Right lobe of liver (tissue), 6 donors: ENCODE results near the gene RIC1. TPM values are rescaled to one million over a fixed set of nuclear protein-coding genes. Genes with fewer than 3 reads are reported as not detected.
"Not testable (repeated sequence)": the region's sequence is repeated elsewhere in the genome, so short reads cannot be mapped to it uniquely, and the experiment has no call there.

Source experiments
- ATAC-seq, 4 donors: fragments of 200-7000 bp; cut with Tn5 transposase; one replicate each; pipeline ENCODE4 v1.9.1; 2020; ENCODE audit warnings: mild to moderate bottlenecking in 4 of 4, moderate library complexity in 4 of 4
- DNase-seq, 3 donors: peaks; one replicate each; pipeline ENCODE4 v3.0.0-alpha.2; 2020
- H3K27ac ChIP-seq, 3 donors: fragments of 200-600 bp; one replicate each; pipeline ENCODE4 v1.8.0; 2022
- H3K27me3 ChIP-seq, 2 donors: fragments of 200-600 bp; one replicate each; pipeline ENCODE4 v1.8.0; 2022
- H3K36me3 ChIP-seq, 4 donors: fragments of 200-600 bp; sonication (generic) in 1 of 4; one replicate each; pipeline versions ENCODE4 v1.5.1 to v1.8.0; 2017 to 2022; ENCODE audit warnings: control low read depth in 1 of 4
- H3K4me1 ChIP-seq, 4 donors: fragments of 200-600 bp; sonication (generic) in 1 of 4; one replicate each; pipeline versions ENCODE4 v1.5.1 to v1.8.0; 2017 to 2022; ENCODE audit warnings: control low read depth in 1 of 4
- H3K4me3 ChIP-seq, 3 donors: fragments of 200-600 bp; one replicate each; pipeline ENCODE4 v1.8.0; 2022
- H3K9me3 ChIP-seq, 4 donors: fragments of 200-600 bp; sonication (generic) in 1 of 4; one replicate each; pipeline versions ENCODE4 v1.5.1 to v1.8.0; 2017 to 2022; ENCODE audit warnings: control low read depth in 1 of 4
- POLR2A ChIP-seq: fragments of 450-650 bp; IDR thresholded peaks from one replicate; pipeline ENCODE4 v1.6.1; 2017; ENCODE audit warnings: antibody characterized with exemption, mild to moderate bottlenecking
- WGBS: methylation state at CpG from one replicate; pipeline ENCODE4 v1.1.6; 2018; ENCODE audit warnings: low coverage, low lambda C conversion rate; ENCODE audit not compliant: insufficient coverage; ENCODE audit errors: missing lambda C conversion rate; 5-methylcytosine and 5-hydroxymethylcytosine counted together
- intact Hi-C, 2 donors: fragments of 100-400 bp; cut with DNase I; formaldehyde crosslinking; loops; one replicate each; pipeline versions ENCODE4 v1.11.2 to v1.14.1; 2022
- total RNA-seq, 6 experiments: library from RNA; depleted of rRNA in 2 of 6; stranded (reverse); fragments of >200 nt in 2 of 6; fragmentation: NEBNext Ultra II Directional in 3 of 6; extraction: Animal tissue kit (Norgen Biotek cat#: 25700) in 3 of 6; gene quantifications; one replicate each; pipeline versions ENCODE4 v1.1.0 to v1.2.4, GENCODE V29; 2016 to 2023
- TF ChIP-seq, protein P1 (sequence below), 4 donors: fragments of 200-600 bp in 3 of 4; fragments of 450-650 bp in 1 of 4; IDR thresholded peaks; one replicate each; pipeline versions ENCODE4 v1.5.1 to v1.8.0; 2016 to 2022; ENCODE audit warnings: antibody characterized with exemption in 4 of 4, mild to moderate bottlenecking in 2 of 4
- donor health status: DM: no; HTN: yes; CAD: no.
- donor health status: DM: no; HTN: no; CAD: no.
- donor health status: DM: no; HTN: no; CAD: no.
- donor health status: DM: no; HTN: yes; CAD: no.
- donor health status: DM: no; HTN: yes; CAD: no.

The RIC1 gene
- total RNA-seq, 6 experiments from 2014 or later: 9.7 to 18.4 (median 10.5) TPM

GRCh38 chr9:5718296-5719032, 89.6 kb downstream of the RIC1 start:
- H3K27me3 ChIP-seq: no peaks in the 10 kb centered on the region
- H3K4me1 ChIP-seq: peaks cover 0 to 2% (median 0%) of the 10 kb centered on the region in 4 donors
- intact Hi-C loops: no loop called here
- no peak for DNase-seq
- H3K27ac ChIP-seq: no peak overlapping the region
- no peak for ATAC-seq
- no peaks in the 10 kb centered on the region for H3K36me3 ChIP-seq
- no peak overlapping the region for H3K4me3 ChIP-seq
- TF ChIP-seq, protein P1, sequence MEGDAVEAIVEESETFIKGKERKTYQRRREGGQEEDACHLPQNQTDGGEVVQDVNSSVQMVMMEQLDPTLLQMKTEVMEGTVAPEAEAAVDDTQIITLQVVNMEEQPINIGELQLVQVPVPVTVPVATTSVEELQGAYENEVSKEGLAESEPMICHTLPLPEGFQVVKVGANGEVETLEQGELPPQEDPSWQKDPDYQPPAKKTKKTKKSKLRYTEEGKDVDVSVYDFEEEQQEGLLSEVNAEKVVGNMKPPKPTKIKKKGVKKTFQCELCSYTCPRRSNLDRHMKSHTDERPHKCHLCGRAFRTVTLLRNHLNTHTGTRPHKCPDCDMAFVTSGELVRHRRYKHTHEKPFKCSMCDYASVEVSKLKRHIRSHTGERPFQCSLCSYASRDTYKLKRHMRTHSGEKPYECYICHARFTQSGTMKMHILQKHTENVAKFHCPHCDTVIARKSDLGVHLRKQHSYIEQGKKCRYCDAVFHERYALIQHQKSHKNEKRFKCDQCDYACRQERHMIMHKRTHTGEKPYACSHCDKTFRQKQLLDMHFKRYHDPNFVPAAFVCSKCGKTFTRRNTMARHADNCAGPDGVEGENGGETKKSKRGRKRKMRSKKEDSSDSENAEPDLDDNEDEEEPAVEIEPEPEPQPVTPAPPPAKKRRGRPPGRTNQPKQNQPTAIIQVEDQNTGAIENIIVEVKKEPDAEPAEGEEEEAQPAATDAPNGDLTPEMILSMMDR (IDR thresholded peaks at IDR 0.05): no peak
- no peak for TF ChIP-seq POLR2A
- no peaks in the 10 kb centered on the region for H3K9me3 ChIP-seq

DNA sequence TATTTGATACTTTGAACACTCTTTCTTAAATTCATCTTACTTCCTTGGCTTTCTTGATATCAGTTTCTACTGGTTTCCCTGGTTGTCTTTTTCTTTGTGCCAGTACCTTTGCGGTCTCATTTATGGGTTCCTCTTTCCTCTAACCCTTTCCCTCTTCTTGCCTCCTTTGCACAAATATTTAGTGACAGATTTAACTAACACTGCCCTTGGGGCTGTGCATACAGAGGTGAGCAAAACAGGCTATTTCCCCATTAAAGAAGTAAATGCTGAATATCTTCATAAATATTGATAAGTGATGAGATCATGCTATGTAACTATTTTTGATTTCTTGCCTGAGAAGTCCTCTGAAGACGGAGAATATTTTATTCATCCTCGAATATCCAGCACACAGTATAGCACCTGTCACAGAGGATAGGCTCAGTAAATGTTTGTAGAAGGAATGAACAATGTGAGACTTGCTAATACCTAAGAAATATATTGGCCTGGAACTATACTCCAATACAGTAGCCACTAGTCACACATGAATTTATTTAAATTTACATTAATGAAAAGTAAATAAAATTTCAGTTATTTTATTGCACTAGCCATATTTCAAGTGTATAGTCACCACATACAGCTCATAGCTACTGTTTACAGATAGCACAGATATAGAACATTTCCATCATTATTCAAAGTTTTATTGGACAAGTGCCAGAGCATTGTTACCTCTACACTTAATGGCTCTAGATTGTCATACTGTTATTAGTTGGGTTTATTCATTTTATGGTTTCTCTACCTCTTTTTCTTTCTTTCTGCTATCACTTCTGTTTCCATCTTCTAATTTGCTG, 90.4 kb downstream of the RIC1 start:
- no peaks in the 10 kb centered on the region for H3K36me3 ChIP-seq
- no peak overlapping the region for H3K4me3 ChIP-seq
- intact Hi-C loops: no loop called here
- TF ChIP-seq, protein P1 (IDR thresholded peaks at IDR 0.05): no peak
- no peak for TF ChIP-seq POLR2A
- no peaks in the 10 kb centered on the region for H3K9me3 ChIP-seq
- no peak for DNase-seq
- H3K27ac ChIP-seq: no peak overlapping the region
- ATAC-seq: no peak
- peaks cover 0 to 2% (median 0%) of the 10 kb centered on the region in 4 donors for H3K4me1 ChIP-seq
- no peaks in the 10 kb centered on the region for H3K27me3 ChIP-seq
- WGBS: 86% methylated on average over 3 of the region's 3 CpGs

- H3K27ac ChIP-seq: no peak overlapping the region
- no peaks in the 10 kb centered on the region for H3K36me3 ChIP-seq
- intact Hi-C loops: no loop called here
- peaks cover 0 to 2% (median 0%) of the 10 kb centered on the region in 4 donors for H3K4me1 ChIP-seq
- TF ChIP-seq POLR2A: no peak
- TF ChIP-seq, protein P1 (IDR thresholded peaks at IDR 0.05): no peak
- DNase-seq: no peak
- no peaks in the 10 kb centered on the region for H3K27me3 ChIP-seq
- H3K9me3 ChIP-seq: no peaks in the 10 kb centered on the region
- no peak overlapping the region for H3K4me3 ChIP-seq
- WGBS: 92% methylated on average over 1 of the region's 1 CpG
- ATAC-seq: no peak
Measured at GRCh38 chr9:5720151-5720550, 91.2 kb downstream of the RIC1 start.

DNA sequence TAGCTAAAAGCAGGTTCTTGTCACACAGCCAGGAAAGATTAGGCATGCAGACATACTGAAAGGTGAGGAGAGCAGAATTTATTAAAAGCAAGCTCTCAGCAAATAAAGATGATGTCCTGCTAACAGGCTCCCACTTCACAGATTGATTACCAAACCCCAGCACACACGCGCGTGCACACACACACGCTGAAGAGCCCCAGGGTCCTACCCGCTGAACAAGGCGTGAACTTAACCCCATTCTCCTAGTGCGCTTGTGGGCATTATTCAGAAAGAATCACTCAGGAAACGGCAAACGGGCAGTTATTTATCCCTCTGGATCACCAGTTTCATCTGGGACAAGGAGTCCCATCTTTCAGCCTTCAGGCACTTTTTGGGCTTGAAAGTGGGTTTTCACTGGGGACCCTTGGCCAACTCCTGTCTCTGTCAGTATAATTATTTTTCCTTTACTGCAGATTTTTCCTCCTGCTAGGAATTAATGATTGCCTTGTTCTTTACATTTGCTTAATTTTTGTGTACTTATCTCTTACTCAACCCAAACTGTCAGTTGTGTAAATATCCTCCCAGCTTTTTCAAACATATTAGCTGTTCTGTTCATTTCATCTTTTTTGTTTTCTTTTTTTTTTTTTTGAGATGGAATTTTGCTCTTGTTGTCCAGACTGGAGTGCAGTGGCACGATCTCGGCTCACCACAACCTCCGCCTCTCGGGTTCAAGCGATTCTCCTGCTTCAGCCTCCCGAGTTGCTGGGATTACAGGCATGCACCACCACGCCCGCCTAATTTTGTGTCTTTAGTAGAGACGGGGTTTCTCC, 92.6 kb downstream of the RIC1 start:
- WGBS: 48% methylated on average over 11 of the region's 18 CpGs
- Histone ChIP-seq H3K4me1 (peaks cover 0 to 2% (median 0%) of the 10 kb centered on the region in 4 donors), H3K27me3 (no peaks in the 10 kb centered on the region), H3K9me3 (no peaks in the 10 kb centered on the region), H3K27ac (peak overlapping the region; percentile 45 to 71 (median 51)), H3K4me3 (peak overlapping the region in 2 of 3 donors; percentile 31 to 45), H3K36me3 (no peaks in the 10 kb centered on the region)
- TF ChIP-seq, protein P1 (IDR thresholded peaks at IDR 0.05): no peak
- TF ChIP-seq POLR2A: no peak
- intact Hi-C loops: no loop called here
- ATAC-seq (peak; percentile 77 to 94 (median 88)), DNase-seq (no peak)

GRCh38 chr9:5722679-5723078, 93.8 kb downstream of the RIC1 start:
- intact Hi-C loops, H3K27ac ChIP-seq, H3K27me3 ChIP-seq, H3K4me3 ChIP-seq, ATAC-seq, H3K4me1 ChIP-seq, H3K9me3 ChIP-seq, DNase-seq, H3K36me3 ChIP-seq: not testable (repeated sequence)
- 97% methylated on average over 4 of the region's 4 CpGs for WGBS
